Stimulated activated CD4-positive, alpha-beta T cell treated with anti-CD3 and anti-CD28 coated beads, Interleukin-12 subunit alpha, Interleukin-12 subunit beta, amount 100 ng/mL, for 4 hours (primary cell): ENCODE measurements around the gene KIRREL3.

Experiments
- DNase-seq: peaks from one replicate; pipeline ENCODE4 v3.0.0-alpha.2; 2020

Gene KIRREL3

GRCh38 chr11:126431401-126432064 lies 569.0 kb downstream of the KIRREL3 start:
- no peak for DNase-seq

- no peak for DNase-seq
These were observed 569.8 kb downstream of the KIRREL3 start for GRCh38 chr11:126430581-126431335.

GRCh38 chr11:126426820-126427749 lies 573.5 kb downstream of the KIRREL3 start:
- DNase-seq, result no peak

- no peak for DNase-seq
These were observed 574.5 kb downstream of the KIRREL3 start for GRCh38 chr11:126426106-126426505.

- DNase-seq, result no peak
These were observed 576.0 kb downstream of the KIRREL3 start for GRCh38 chr11:126424471-126425039.

- DNase-seq, result no peak
These were observed 576.8 kb downstream of the KIRREL3 start for GRCh38 chr11:126423743-126424142.

GRCh38 chr11:126423154-126423553 lies 577.4 kb downstream of the KIRREL3 start:
- no peak for DNase-seq

GRCh38 chr11:126422446-126422845 lies 578.1 kb downstream of the KIRREL3 start:
- no peak for DNase-seq

- DNase-seq, result no peak
These were observed 579.3 kb downstream of the KIRREL3 start for GRCh38 chr11:126421271-126421671.

- DNase-seq, result no peak
These were observed 579.8 kb downstream of the KIRREL3 start for GRCh38 chr11:126420698-126421256.

- no peak for DNase-seq
These were observed 580.5 kb downstream of the KIRREL3 start for GRCh38 chr11:126419801-126420697.

- DNase-seq, result no peak
These were observed 581.7 kb downstream of the KIRREL3 start for GRCh38 chr11:126418887-126419286.

GRCh38 chr11:126417091-126417862 lies 583.3 kb downstream of the KIRREL3 start:
- no peak for DNase-seq

GRCh38 chr11:126416542-126417090 lies 584.0 kb downstream of the KIRREL3 start:
- peak; percentile 72 for DNase-seq

- DNase-seq, result no peak
These were observed 584.7 kb downstream of the KIRREL3 start for GRCh38 chr11:126415669-126416420.

- DNase-seq, result no peak
These were observed 585.4 kb downstream of the KIRREL3 start for GRCh38 chr11:126415128-126415527.

GRCh38 chr11:126414615-126415014 lies 586.0 kb downstream of the KIRREL3 start:
- DNase-seq, result no peak

- DNase-seq, result no peak
These were observed 586.6 kb downstream of the KIRREL3 start for GRCh38 chr11:126413843-126414405.

GRCh38 chr11:126413426-126413825 lies 587.1 kb downstream of the KIRREL3 start:
- DNase-seq, result no peak
